Endothelial cell of umbilical vein (primary cell): ENCODE data around the gene FOXP4. TPM values are rescaled to one million over a fixed set of nuclear protein-coding genes. Genes with fewer than 3 reads are reported as not detected.

Experiments
- BruUV-seq: library from RNA; stranded (reverse); fragments of 400-500 nt; replicated peaks from 2 replicates; lab custom pipeline; 2021; lab: Mats Ljungman, UMichigan
- CTCF ChIA-PET: fragments of 300-600, 350-600 bp; sonication (Branson Sonifier 250); formaldehyde crosslinking; loops from one replicate; lab custom pipeline; 2021; ENCODE audit warnings: antibody characterized with exemption, inconsistent platforms; lab: Charles Lee
- POLR2A ChIA-PET: fragments of 300-600, 350-600 bp; sonication (Branson Sonifier 250); formaldehyde crosslinking; loops from one replicate; lab custom pipeline; 2021; ENCODE audit warnings: antibody characterized with exemption, inconsistent platforms; lab: Charles Lee
- DNase-seq: peaks from one replicate; pipeline ENCODE4 v3.0.0-alpha.2; 2011; ENCODE audit warnings: low read depth, low spot score
- FAIRE-seq: peaks from 2 replicates; lab custom pipeline; 2011; peaks lifted over from hg19 to GRCh38; lab: Jason Lieb, UNC
- H2AFZ ChIP-seq: 2 replicates; pipeline ENCODE4 v1.6.0; 2012; ENCODE audit warnings: low read depth, low read length, control low read depth, inconsistent platforms
- H3K27ac ChIP-seq: 2 replicates; pipeline ENCODE4 v1.5.1; 2011; ENCODE audit warnings: low read depth, mild to moderate bottlenecking, control low read depth, low read length, moderate library complexity; ENCODE audit not compliant: insufficient read depth
- H3K27me3 ChIP-seq, 2 experiments: 2 replicates each; pipeline versions ENCODE4 v1.6.0 to v1.6.1; 2011; ENCODE audit warnings: low read length in 2 of 2, mixed read lengths in 1 of 2; ENCODE audit not compliant: control insufficient read depth in 2 of 2, insufficient read depth in 2 of 2
- H3K36me3 ChIP-seq, 2 experiments: 2 replicates in 1 of 2; 3 replicates in 1 of 2; pipeline ENCODE4 v1.5.1; 2011; ENCODE audit warnings: low read length in 2 of 2, mild to moderate bottlenecking in 1 of 2, moderate library complexity in 1 of 2; ENCODE audit not compliant: control insufficient read depth in 2 of 2, insufficient read depth in 2 of 2; ENCODE audit errors: extremely low read depth in 1 of 2
- H3K4me1 ChIP-seq: 3 replicates; pipeline ENCODE4 v1.5.1; 2011; ENCODE audit warnings: mild to moderate bottlenecking, low read length; ENCODE audit not compliant: control insufficient read depth, insufficient read depth; ENCODE audit errors: extremely low read depth
- H3K4me2 ChIP-seq: 2 replicates; pipeline ENCODE4 v1.6.1; 2011; ENCODE audit warnings: low read length, control low read depth, mixed read lengths; ENCODE audit not compliant: insufficient read depth
- H3K4me3 ChIP-seq, 3 experiments: fragments of 200-600 bp in 1 of 3; sonication (generic), shearing (Covaris generic) in 1 of 3; replicated peaks in 1 of 3; 2 replicates each; pipeline ENCODE4 v1.5.1; 2011 to 2016; ENCODE audit warnings: control low read depth in 3 of 3, low read length in 3 of 3, mild to moderate bottlenecking in 2 of 3, inconsistent platforms in 1 of 3, low read depth in 1 of 3, moderate library complexity in 1 of 3; ENCODE audit not compliant: insufficient read depth in 1 of 3
- H3K79me2 ChIP-seq: 2 replicates; pipeline ENCODE4 v1.6.0; 2012; ENCODE audit warnings: low read length, inconsistent platforms; ENCODE audit not compliant: control insufficient read depth, insufficient read depth
- H3K9ac ChIP-seq: replicated peaks from 2 replicates; pipeline ENCODE3; 2011; ENCODE audit warnings: low read length, control low read depth; ENCODE audit not compliant: insufficient read depth; ENCODE audit errors: extremely low read depth
- H3K9me1 ChIP-seq: replicated peaks from 3 replicates; pipeline ENCODE4 v1.6.0; 2011; ENCODE audit warnings: mild to moderate bottlenecking, low read length; ENCODE audit not compliant: control insufficient read depth, insufficient read depth; ENCODE audit errors: extremely low read depth
- H3K9me3 ChIP-seq: replicated peaks from 2 replicates; pipeline ENCODE4 v1.5.1; 2012; ENCODE audit warnings: low read length, inconsistent platforms; ENCODE audit not compliant: control insufficient read depth, insufficient read depth
- H4K20me1 ChIP-seq: replicated peaks from 2 replicates; pipeline ENCODE3; 2011; ENCODE audit warnings: mild to moderate bottlenecking, low read length; ENCODE audit not compliant: control insufficient read depth, insufficient read depth; ENCODE audit errors: extremely low read depth
- CTCF ChIP-seq, 2 donors: IDR thresholded peaks; 1 replicate in 1 of 2; 2 replicates in 1 of 2; pipeline ENCODE4 v1.5.1; 2011; ENCODE audit warnings: low read length in 2 of 2, mild to moderate bottlenecking in 2 of 2, moderate library complexity in 2 of 2, control low read depth in 1 of 2, inconsistent platforms in 1 of 2, low read depth in 1 of 2; ENCODE audit not compliant: insufficient read depth in 1 of 2; ENCODE audit errors: extremely low read depth in 1 of 2
- EZH2 ChIP-seq: IDR thresholded peaks from 2 replicates; pipeline ENCODE4 v1.6.1; 2012; ENCODE audit warnings: borderline replicate concordance, low read depth, mild to moderate bottlenecking, moderate library complexity, low read length, inconsistent platforms; ENCODE audit not compliant: severe bottlenecking
- FOS ChIP-seq: IDR thresholded peaks from 2 replicates; pipeline ENCODE4 v1.6.1; 2011; ENCODE audit warnings: mild to moderate bottlenecking, low read length, moderate library complexity, borderline replicate concordance; ENCODE audit not compliant: insufficient read depth
- GATA2 ChIP-seq: IDR thresholded peaks from 2 replicates; pipeline ENCODE4 v1.7.0; 2011; ENCODE audit warnings: low read depth, mild to moderate bottlenecking, moderate library complexity, mixed read lengths, low read length; ENCODE audit not compliant: insufficient read length, insufficient read depth
- JUN ChIP-seq: IDR thresholded peaks from 2 replicates; pipeline ENCODE4 v1.6.1; 2011; ENCODE audit warnings: borderline replicate concordance, low read depth; ENCODE audit not compliant: insufficient read length, insufficient read depth
- MAX ChIP-seq: IDR thresholded peaks from 2 replicates; pipeline ENCODE4 v1.6.1; 2011; ENCODE audit not compliant: insufficient read depth, insufficient read length
- MYC ChIP-seq: IDR thresholded peaks from one replicate; pipeline ENCODE4 v1.6.1; 2011; ENCODE audit warnings: mild to moderate bottlenecking, low read depth, low read length
- POLR2A ChIP-seq: IDR thresholded peaks from 2 replicates; pipeline ENCODE4 v1.6.1; 2012; ENCODE audit warnings: low read depth, mild to moderate bottlenecking, control low read depth, low read length
- POLR2AphosphoS5 ChIP-seq: IDR thresholded peaks from 2 replicates; pipeline ENCODE4 v1.6.1; 2012; ENCODE audit warnings: low read depth, mild to moderate bottlenecking, control low read depth, low read length, moderate library complexity; ENCODE audit not compliant: insufficient read depth
- dilution Hi-C: fragments of 300-500 bp; cut with MboI; formaldehyde crosslinking; loops from one replicate; pipeline ENCODE4 v1.15.0; 2019; ENCODE audit warnings: low sequenced_read_pairs; ENCODE audit not compliant: extremely low pct_ligation_motif_present
- intact Hi-C: fragments of 100-400 bp; cut with micrococcal nuclease; formaldehyde crosslinking; loops from one replicate; pipeline ENCODE4 v1.10.0; 2022
- polyA plus RNA-seq, 4 experiments: library from polyadenylated mRNA; depleted of rRNA in 3 of 4; stranded (reverse) in 3 of 4; unstranded in 1 of 4; fragments of >200 nt; gene quantifications; 2 replicates each; pipeline versions ENCODE4 v1.2.1 to v1.2.3, GENCODE V29; 2011 to 2012; ENCODE audit warnings: missing spikeins in 1 of 4
- total RNA-seq: library from RNA; stranded (reverse); gene quantifications from 2 replicates; pipeline ENCODE4 v1.2.3, GENCODE V29; 2021

FOXP4 gene
- total and polyA plus RNA-seq, 2 donors (not counting 3 experiments of a cell fraction or from before 2014, with no cell fraction given), result 5.6 to 23.9 TPM

DNA sequence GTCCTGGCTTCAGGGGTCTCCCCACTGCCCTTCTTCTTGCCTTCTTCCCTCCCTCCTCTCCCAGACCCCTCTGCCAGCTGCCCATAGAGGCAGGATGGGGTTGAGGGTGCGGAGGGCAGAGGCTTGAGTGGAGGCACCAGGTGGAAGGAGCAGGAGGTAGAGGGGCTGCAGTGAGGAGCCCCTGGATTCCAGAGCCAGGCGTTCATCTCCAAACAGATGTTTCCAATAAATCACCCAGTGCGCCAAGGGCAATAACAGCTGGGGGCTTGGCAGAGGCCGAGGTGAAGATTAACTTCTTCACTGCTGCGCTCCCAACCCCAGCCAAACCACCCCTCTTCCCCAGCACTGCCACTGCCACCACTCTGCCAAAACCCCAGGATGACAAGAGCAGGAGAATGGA lies 102.7 kb downstream of the FOXP4 start:
- no peak overlapping the region for H2AFZ ChIP-seq
- no peak for DNase-seq
- H3K27ac ChIP-seq, result no peak overlapping the region
- H3K4me2 ChIP-seq, result no peak overlapping the region
- TF ChIP-seq POLR2AphosphoS5 (no peak), EZH2 (no peak), MAX (no peak), JUN (no peak)
- no peak for FAIRE-seq
- H3K79me2 ChIP-seq, result no peaks in the 10 kb centered on the region
- BruUV-seq, result no TSS peak
- peaks cover 0 to 54% of the 10 kb centered on the region in 2 experiments for H3K36me3 ChIP-seq
- H3K9me1 ChIP-seq, result no peaks in the 10 kb centered on the region
- POLR2A ChIA-PET, result no interaction called here
- H3K4me1 ChIP-seq, result no peaks in the 10 kb centered on the region
- no peaks in the 10 kb centered on the region for H4K20me1 ChIP-seq
- H3K9ac ChIP-seq, result no peak overlapping the region
- no peaks in the 10 kb centered on the region for H3K27me3 ChIP-seq
- H3K4me3 ChIP-seq, result no peak overlapping the region
- H3K9me3 ChIP-seq, result no peaks in the 10 kb centered on the region
- dilution Hi-C loops, result no loop called here
- CTCF ChIA-PET, result interaction anchor here (0.6 kb wide), 1 partner anchor 406 kb away, joined by 3 read pairs; no protein-coding TSS in a partner anchor
- intact Hi-C loops, result no loop called here

GRCh38 chr6:41649596-41649995 lies 103.4 kb downstream of the FOXP4 start:
- H3K79me2 ChIP-seq, result no peaks in the 10 kb centered on the region
- dilution Hi-C loops, result no loop called here
- ChIA-PET POLR2A (no interaction called here), CTCF (interaction anchor here (0.6 kb wide), 1 partner anchor 405 kb away, joined by 3 read pairs; no protein-coding TSS in a partner anchor)
- no peak overlapping the region for H3K27ac ChIP-seq
- DNase-seq, result no peak
- no peak for TF ChIP-seq EZH2
- no peak for TF ChIP-seq JUN
- no peak for TF ChIP-seq GATA2
- no peak for TF ChIP-seq FOS
- TF ChIP-seq POLR2AphosphoS5, result no peak
- TF ChIP-seq CTCF (IDR thresholded peaks at IDR 0.05; ENCODE audit: extremely low read depth in 1 of 2, insufficient read depth in 1 of 2, low read depth in 1 of 2, low read length in 2 of 2), result no peak
- no peak for TF ChIP-seq POLR2A
- TF ChIP-seq MYC, result no peak
- no peak for TF ChIP-seq MAX
- no peaks in the 10 kb centered on the region for H3K4me1 ChIP-seq
- H3K27me3 ChIP-seq, result no peaks in the 10 kb centered on the region
- no peak overlapping the region for H3K4me3 ChIP-seq
- H3K36me3 ChIP-seq, result peaks cover 0 to 56% of the 10 kb centered on the region in 2 experiments
- H2AFZ ChIP-seq, result no peak overlapping the region
- intact Hi-C loops, result no loop called here
- no peaks in the 10 kb centered on the region for H3K9me1 ChIP-seq
- no peak overlapping the region for H3K9ac ChIP-seq
- BruUV-seq, result no TSS peak
- no peak overlapping the region for H3K4me2 ChIP-seq
- no peak for FAIRE-seq
- H4K20me1 ChIP-seq, result no peaks in the 10 kb centered on the region
- no peaks in the 10 kb centered on the region for H3K9me3 ChIP-seq
